Measurements from ENCODE around the gene TMCO4.
"Not testable (repeated sequence)": the region's sequence is repeated elsewhere in the genome, so short reads cannot be mapped to it uniquely, and the experiment has no call there.

The TMCO4 gene

GRCh38 chr1:19636065-19636464 lies 163.7 kb downstream of the TMCO4 start:
- Histone ChIP-seq H3K27ac (ENCODE audit: low read length) (no peak overlapping the region), H3K4me1 (ENCODE audit: low read length) (no peaks in the 10 kb centered on the region), H3K79me2 (ENCODE audit: low read length) (no peaks in the 10 kb centered on the region), H3K27me3 (ENCODE audit: low read depth, low read length) (no peaks in the 10 kb centered on the region), H3K9me3 (ENCODE audit: insufficient read depth, low read length) (no peaks in the 10 kb centered on the region), H3K36me3 (replicated peaks; ENCODE audit: low read depth, low read length) (no peaks in the 10 kb centered on the region), H4K20me1 (ENCODE audit: insufficient read depth, low read length) (no peaks in the 10 kb centered on the region), H3K4me2 (ENCODE audit: low read length) (no peak overlapping the region), H3K9ac (ENCODE audit: low read length) (no peak overlapping the region), H3K4me3 (ENCODE audit: low read length) (no peak overlapping the region), H2AFZ (ENCODE audit: low read depth, low read length) (no peak overlapping the region)
- TF ChIP-seq EZH2phosphoT487 (IDR thresholded peaks at IDR 0.05; ENCODE audit: low read depth) = no peak
- no peak for TF ChIP-seq CTCF (IDR thresholded peaks at IDR 0.05; ENCODE audit: low read depth, low read length)

- no peaks in the 10 kb centered on the region for H3K36me3 ChIP-seq (replicated peaks; ENCODE audit: low read depth, low read length)
- H3K4me3 ChIP-seq (ENCODE audit: low read length) = no peak overlapping the region
- no peaks in the 10 kb centered on the region for H3K27me3 ChIP-seq (ENCODE audit: low read depth, low read length)
- TF ChIP-seq CTCF (IDR thresholded peaks at IDR 0.05; ENCODE audit: low read depth, low read length) = no peak
- no peak for TF ChIP-seq EZH2phosphoT487 (IDR thresholded peaks at IDR 0.05; ENCODE audit: low read depth)
- no peak overlapping the region for H3K9ac ChIP-seq (ENCODE audit: low read length)
- no peaks in the 10 kb centered on the region for H3K4me1 ChIP-seq (ENCODE audit: low read length)
- H3K9me3 ChIP-seq (ENCODE audit: insufficient read depth, low read length) = no peaks in the 10 kb centered on the region
- H3K79me2 ChIP-seq (ENCODE audit: low read length) = no peaks in the 10 kb centered on the region
- no peak overlapping the region for H3K4me2 ChIP-seq (ENCODE audit: low read length)
- H2AFZ ChIP-seq (ENCODE audit: low read depth, low read length) = no peak overlapping the region
- H4K20me1 ChIP-seq (ENCODE audit: insufficient read depth, low read length) = no peaks in the 10 kb centered on the region
- H3K27ac ChIP-seq (ENCODE audit: low read length) = no peak overlapping the region
Measured at GRCh38 chr1:19635646-19636045, 164.1 kb downstream of the TMCO4 start.

- not testable (repeated sequence) for H3K4me2 ChIP-seq (ENCODE audit: low read length); H3K79me2 ChIP-seq (ENCODE audit: low read length); H3K4me1 ChIP-seq (ENCODE audit: low read length)
Measured at GRCh38 chr1:19635064-19635463, 164.7 kb downstream of the TMCO4 start.

GRCh38 chr1:19633106-19633505 lies 166.6 kb downstream of the TMCO4 start:
- TF ChIP-seq EZH2phosphoT487 (IDR thresholded peaks at IDR 0.05; ENCODE audit: low read depth) (no peak), CTCF (IDR thresholded peaks at IDR 0.05; ENCODE audit: low read depth, low read length) (no peak)

More at GRCh38 chr1:19635064-19635463, 164.7 kb downstream of the TMCO4 start:
- H3K9ac ChIP-seq (ENCODE audit: low read length); H2AFZ ChIP-seq (ENCODE audit: low read depth, low read length); H3K27ac ChIP-seq (ENCODE audit: low read length); H3K4me3 ChIP-seq (ENCODE audit: low read length); H3K27me3 ChIP-seq (ENCODE audit: low read depth, low read length); H3K9me3 ChIP-seq (ENCODE audit: insufficient read depth, low read length); H4K20me1 ChIP-seq (ENCODE audit: insufficient read depth, low read length); H3K36me3 ChIP-seq (replicated peaks; ENCODE audit: low read depth, low read length): not testable (repeated sequence)

More at GRCh38 chr1:19633106-19633505, 166.6 kb downstream of the TMCO4 start:
- no peak overlapping the region for H3K4me3 ChIP-seq (ENCODE audit: low read length)
- no peaks in the 10 kb centered on the region for H3K79me2 ChIP-seq (ENCODE audit: low read length)
- H2AFZ ChIP-seq (ENCODE audit: low read depth, low read length) = no peak overlapping the region
- H3K27me3 ChIP-seq (ENCODE audit: low read depth, low read length) = no peaks in the 10 kb centered on the region
- H4K20me1 ChIP-seq (ENCODE audit: insufficient read depth, low read length) = no peaks in the 10 kb centered on the region
- H3K27ac ChIP-seq (ENCODE audit: low read length) = no peak overlapping the region
- no peak overlapping the region for H3K9ac ChIP-seq (ENCODE audit: low read length)
- no peaks in the 10 kb centered on the region for H3K4me1 ChIP-seq (ENCODE audit: low read length)
- no peaks in the 10 kb centered on the region for H3K9me3 ChIP-seq (ENCODE audit: insufficient read depth, low read length)
- no peaks in the 10 kb centered on the region for H3K36me3 ChIP-seq (replicated peaks; ENCODE audit: low read depth, low read length)
- H3K4me2 ChIP-seq (ENCODE audit: low read length) = no peak overlapping the region
